ENCODE data around the gene DEF6.

Gene DEF6

GRCh38 chr6:35280903-35281302 lies 16.7 kb upstream of the DEF6 start:
- peaks cover 0 to 5% (median 0%) of the 10 kb centered on the region in 4 experiments for H3K4me1 ChIP-seq (ENCODE audit: control extremely low read depth in 1 of 4, control insufficient read depth in 4 of 4, insufficient read depth in 4 of 4, low read length in 3 of 4)
- H3K9me3 ChIP-seq (ENCODE audit: control extremely low read depth in 1 of 5, control insufficient read depth in 4 of 5, insufficient read depth in 2 of 5, low read depth in 1 of 5, low read length in 4 of 5), result no peaks in the 10 kb centered on the region
- 45% methylated on average over 2 of the region's 4 CpGs for WGBS (ENCODE audit: insufficient coverage)
- no peak for DNase-seq
- CTCF ChIA-PET, result interaction anchor here (1.3 to 1.7 kb wide), 3 partner anchors 13 to 22 kb away, joined by 3 to 5 read pairs (median 4); partner anchors contain the start of gene DEF6
- POLR2A ChIA-PET, result no interaction called here
- no peak overlapping the region for H3K4me3 ChIP-seq (ENCODE audit: control insufficient read depth in 1 of 7, extremely low read depth in 1 of 7, insufficient read depth in 4 of 7, low read depth in 2 of 7, low read length in 6 of 7)
- H3K27me3 ChIP-seq (replicated peaks in 2 of 5; ENCODE audit: control insufficient read depth in 4 of 5, insufficient read depth in 5 of 5, low read length in 4 of 5), result no peaks in the 10 kb centered on the region
- H3K27ac ChIP-seq (ENCODE audit: insufficient read depth in 1 of 2, low read depth in 1 of 2, low read length in 2 of 2, poor library complexity in 1 of 2, severe bottlenecking in 2 of 2), result no peak overlapping the region
- peaks cover 6 to 39% (median 27%) of the 10 kb centered on the region in 4 experiments for H3K36me3 ChIP-seq (ENCODE audit: control insufficient read depth in 4 of 4, insufficient read depth in 4 of 4, low read length in 3 of 4)

GRCh38 chr6:35282472-35282871 lies 15.1 kb upstream of the DEF6 start:
- Histone ChIP-seq H3K4me3 (ENCODE audit: control insufficient read depth in 1 of 7, extremely low read depth in 1 of 7, insufficient read depth in 4 of 7, low read depth in 2 of 7, low read length in 6 of 7) (no peak overlapping the region), H3K27ac (ENCODE audit: insufficient read depth in 1 of 2, low read depth in 1 of 2, low read length in 2 of 2, poor library complexity in 1 of 2, severe bottlenecking in 2 of 2) (no peak overlapping the region), H3K27me3 (replicated peaks in 2 of 5; ENCODE audit: control insufficient read depth in 4 of 5, insufficient read depth in 5 of 5, low read length in 4 of 5) (no peaks in the 10 kb centered on the region), H3K36me3 (ENCODE audit: control insufficient read depth in 4 of 4, insufficient read depth in 4 of 4, low read length in 3 of 4) (peaks cover 10 to 55% (median 39%) of the 10 kb centered on the region in 4 experiments), H3K9me3 (ENCODE audit: control extremely low read depth in 1 of 5, control insufficient read depth in 4 of 5, insufficient read depth in 2 of 5, low read depth in 1 of 5, low read length in 4 of 5) (no peaks in the 10 kb centered on the region), H3K4me1 (ENCODE audit: control extremely low read depth in 1 of 4, control insufficient read depth in 4 of 4, insufficient read depth in 4 of 4, low read length in 3 of 4) (no peaks in the 10 kb centered on the region)
- no peak for DNase-seq
- CTCF ChIA-PET, result interaction anchor here (7.7 to 20.5 kb wide), 2 partner anchors 14 to 39 kb away, joined by 54 to 405 read pairs; partner anchors contain the start of gene DEF6
- POLR2A ChIA-PET, result interaction anchor here (0.8 kb wide), 1 partner anchor 1766 kb away, joined by 3 read pairs; no protein-coding TSS in a partner anchor
- 100% methylated on average over 2 of the region's 2 CpGs for WGBS (ENCODE audit: insufficient coverage)

GRCh38 chr6:35283361-35283760 lies 14.3 kb upstream of the DEF6 start:
- ChIA-PET CTCF (interaction anchor here (7.7 to 20.5 kb wide), 2 partner anchors 13 to 38 kb away, joined by 54 to 405 read pairs; partner anchors contain the start of gene DEF6), POLR2A (no interaction called here)
- Histone ChIP-seq H3K9me3 (ENCODE audit: control extremely low read depth in 1 of 5, control insufficient read depth in 4 of 5, insufficient read depth in 2 of 5, low read depth in 1 of 5, low read length in 4 of 5) (no peaks in the 10 kb centered on the region), H3K4me3 (ENCODE audit: control insufficient read depth in 1 of 7, extremely low read depth in 1 of 7, insufficient read depth in 4 of 7, low read depth in 2 of 7, low read length in 6 of 7) (no peak overlapping the region), H3K27me3 (replicated peaks in 2 of 5; ENCODE audit: control insufficient read depth in 4 of 5, insufficient read depth in 5 of 5, low read length in 4 of 5) (no peaks in the 10 kb centered on the region), H3K4me1 (ENCODE audit: control extremely low read depth in 1 of 4, control insufficient read depth in 4 of 4, insufficient read depth in 4 of 4, low read length in 3 of 4) (no peaks in the 10 kb centered on the region), H3K36me3 (ENCODE audit: control insufficient read depth in 4 of 4, insufficient read depth in 4 of 4, low read length in 3 of 4) (peaks cover 10 to 63% (median 47%) of the 10 kb centered on the region in 4 experiments), H3K27ac (ENCODE audit: insufficient read depth in 1 of 2, low read depth in 1 of 2, low read length in 2 of 2, poor library complexity in 1 of 2, severe bottlenecking in 2 of 2) (no peak overlapping the region)
- WGBS (ENCODE audit: insufficient coverage), result 100% methylated on average over 1 of the region's 2 CpGs
- no peak for DNase-seq

GRCh38 chr6:35287671-35288396 lies 9.8 kb upstream of the DEF6 start:
- DNase-seq, result no peak
- WGBS (ENCODE audit: insufficient coverage), result 98% methylated on average over 11 of the region's 12 CpGs

GRCh38 chr6:35288834-35289233 lies 8.8 kb upstream of the DEF6 start:
- POLR2A ChIA-PET, result no interaction called here
- Histone ChIP-seq H3K4me3 (ENCODE audit: control insufficient read depth in 1 of 7, extremely low read depth in 1 of 7, insufficient read depth in 4 of 7, low read depth in 2 of 7, low read length in 6 of 7) (no peak overlapping the region), H3K9me3 (ENCODE audit: control extremely low read depth in 1 of 5, control insufficient read depth in 4 of 5, insufficient read depth in 2 of 5, low read depth in 1 of 5, low read length in 4 of 5) (no peaks in the 10 kb centered on the region), H3K27ac (ENCODE audit: insufficient read depth in 1 of 2, low read depth in 1 of 2, low read length in 2 of 2, poor library complexity in 1 of 2, severe bottlenecking in 2 of 2) (no peak overlapping the region), H3K27me3 (replicated peaks in 2 of 5; ENCODE audit: control insufficient read depth in 4 of 5, insufficient read depth in 5 of 5, low read length in 4 of 5) (no peaks in the 10 kb centered on the region), H3K4me1 (ENCODE audit: control extremely low read depth in 1 of 4, control insufficient read depth in 4 of 4, insufficient read depth in 4 of 4, low read length in 3 of 4) (no peaks in the 10 kb centered on the region), H3K36me3 (ENCODE audit: control insufficient read depth in 4 of 4, insufficient read depth in 4 of 4, low read length in 3 of 4) (peaks cover 7 to 87% (median 66%) of the 10 kb centered on the region in 4 experiments)
- DNase-seq, result no peak
- CTCF ChIA-PET, result interaction anchor here (1.1 to 20.5 kb wide), 3 partner anchors 7 to 32 kb away, joined by 3 to 405 read pairs (median 54); partner anchors contain the start of gene DEF6
- 100% methylated on average over 1 of the region's 4 CpGs for WGBS (ENCODE audit: insufficient coverage)

More at GRCh38 chr6:35287671-35288396, 9.8 kb upstream of the DEF6 start:
- H3K4me1 ChIP-seq (ENCODE audit: control extremely low read depth in 1 of 4, control insufficient read depth in 4 of 4, insufficient read depth in 4 of 4, low read length in 3 of 4), result no peaks in the 10 kb centered on the region
- H3K27ac ChIP-seq (ENCODE audit: insufficient read depth in 1 of 2, low read depth in 1 of 2, low read length in 2 of 2, poor library complexity in 1 of 2, severe bottlenecking in 2 of 2), result no peak overlapping the region
- no peaks in the 10 kb centered on the region for H3K27me3 ChIP-seq (replicated peaks in 2 of 5; ENCODE audit: control insufficient read depth in 4 of 5, insufficient read depth in 5 of 5, low read length in 4 of 5)
- CTCF ChIA-PET, result interaction anchor here (0.8 to 20.5 kb wide), 5 partner anchors 8 to 54 kb away, joined by 3 to 405 read pairs (median 11); partner anchors contain the start of genes DEF6 and PPARD
- peaks cover 10 to 88% (median 65%) of the 10 kb centered on the region in 4 experiments for H3K36me3 ChIP-seq (ENCODE audit: control insufficient read depth in 4 of 4, insufficient read depth in 4 of 4, low read length in 3 of 4)
- no peaks in the 10 kb centered on the region for H3K9me3 ChIP-seq (ENCODE audit: control extremely low read depth in 1 of 5, control insufficient read depth in 4 of 5, insufficient read depth in 2 of 5, low read depth in 1 of 5, low read length in 4 of 5)
- POLR2A ChIA-PET, result no interaction called here
- no peak overlapping the region for H3K4me3 ChIP-seq (ENCODE audit: control insufficient read depth in 1 of 7, extremely low read depth in 1 of 7, insufficient read depth in 4 of 7, low read depth in 2 of 7, low read length in 6 of 7)

GRCh38 chr6:35291491-35291890 lies 6.1 kb upstream of the DEF6 start:
- Histone ChIP-seq H3K9me3 (ENCODE audit: control extremely low read depth in 1 of 5, control insufficient read depth in 4 of 5, insufficient read depth in 2 of 5, low read depth in 1 of 5, low read length in 4 of 5) (no peaks in the 10 kb centered on the region), H3K4me3 (ENCODE audit: control insufficient read depth in 1 of 7, extremely low read depth in 1 of 7, insufficient read depth in 4 of 7, low read depth in 2 of 7, low read length in 6 of 7) (no peak overlapping the region), H3K36me3 (ENCODE audit: control insufficient read depth in 4 of 4, insufficient read depth in 4 of 4, low read length in 3 of 4) (peaks cover 0 to 95% (median 69%) of the 10 kb centered on the region in 4 experiments), H3K27me3 (replicated peaks in 2 of 5; ENCODE audit: control insufficient read depth in 4 of 5, insufficient read depth in 5 of 5, low read length in 4 of 5) (no peaks in the 10 kb centered on the region), H3K4me1 (ENCODE audit: control extremely low read depth in 1 of 4, control insufficient read depth in 4 of 4, insufficient read depth in 4 of 4, low read length in 3 of 4) (no peaks in the 10 kb centered on the region), H3K27ac (ENCODE audit: insufficient read depth in 1 of 2, low read depth in 1 of 2, low read length in 2 of 2, poor library complexity in 1 of 2, severe bottlenecking in 2 of 2) (no peak overlapping the region)
- POLR2A ChIA-PET, result no interaction called here
- 98% methylated on average over 13 of the region's 13 CpGs for WGBS (ENCODE audit: insufficient coverage)
- DNase-seq, result no peak
- CTCF ChIA-PET, result interaction anchor here (0.6 to 20.5 kb wide), 4 partner anchors 18 to 156 kb away, joined by 3 to 405 read pairs (median 48); partner anchors contain the start of gene FANCE

- Histone ChIP-seq H3K36me3 (ENCODE audit: control insufficient read depth in 4 of 4, insufficient read depth in 4 of 4, low read length in 3 of 4) (peaks cover 0 to 86% (median 61%) of the 10 kb centered on the region in 4 experiments), H3K27ac (ENCODE audit: insufficient read depth in 1 of 2, low read depth in 1 of 2, low read length in 2 of 2, poor library complexity in 1 of 2, severe bottlenecking in 2 of 2) (no peak overlapping the region), H3K9me3 (ENCODE audit: control extremely low read depth in 1 of 5, control insufficient read depth in 4 of 5, insufficient read depth in 2 of 5, low read depth in 1 of 5, low read length in 4 of 5) (no peaks in the 10 kb centered on the region), H3K4me3 (ENCODE audit: control insufficient read depth in 1 of 7, extremely low read depth in 1 of 7, insufficient read depth in 4 of 7, low read depth in 2 of 7, low read length in 6 of 7) (no peak overlapping the region), H3K27me3 (replicated peaks in 2 of 5; ENCODE audit: control insufficient read depth in 4 of 5, insufficient read depth in 5 of 5, low read length in 4 of 5) (no peaks in the 10 kb centered on the region), H3K4me1 (ENCODE audit: control extremely low read depth in 1 of 4, control insufficient read depth in 4 of 4, insufficient read depth in 4 of 4, low read length in 3 of 4) (peaks cover 4 to 10% (median 8%) of the 10 kb centered on the region in 4 experiments)
- ChIA-PET CTCF (interaction anchor here (0.7 to 20.5 kb wide), 11 partner anchors 22 to 185 kb away, joined by 3 to 405 read pairs (median 5); partner anchors contain the start of genes FANCE and RPL10A), POLR2A (no interaction called here)
- 74% methylated on average over 15 of the region's 15 CpGs for WGBS (ENCODE audit: insufficient coverage)
- no peak for DNase-seq
Measured at GRCh38 chr6:35292494-35292893, 5.1 kb upstream of the DEF6 start.
